GM19452 (cell line): ENCODE data around the gene FRMD3.

Experiments
- ATAC-seq: cut with Tn5 transposase; IDR thresholded peaks from one replicate; pipeline ENCODE4 v1.9.1; 2021; ENCODE audit not compliant: unreplicated experiment

FRMD3 gene

GRCh38 chr9:83290692-83291091 is 247.5 kb downstream of the FRMD3 start:
- ATAC-seq, result no peak

- no peak for ATAC-seq
Observed at GRCh38 chr9:83287021-83287420, 251.2 kb downstream of the FRMD3 start.

DNA sequence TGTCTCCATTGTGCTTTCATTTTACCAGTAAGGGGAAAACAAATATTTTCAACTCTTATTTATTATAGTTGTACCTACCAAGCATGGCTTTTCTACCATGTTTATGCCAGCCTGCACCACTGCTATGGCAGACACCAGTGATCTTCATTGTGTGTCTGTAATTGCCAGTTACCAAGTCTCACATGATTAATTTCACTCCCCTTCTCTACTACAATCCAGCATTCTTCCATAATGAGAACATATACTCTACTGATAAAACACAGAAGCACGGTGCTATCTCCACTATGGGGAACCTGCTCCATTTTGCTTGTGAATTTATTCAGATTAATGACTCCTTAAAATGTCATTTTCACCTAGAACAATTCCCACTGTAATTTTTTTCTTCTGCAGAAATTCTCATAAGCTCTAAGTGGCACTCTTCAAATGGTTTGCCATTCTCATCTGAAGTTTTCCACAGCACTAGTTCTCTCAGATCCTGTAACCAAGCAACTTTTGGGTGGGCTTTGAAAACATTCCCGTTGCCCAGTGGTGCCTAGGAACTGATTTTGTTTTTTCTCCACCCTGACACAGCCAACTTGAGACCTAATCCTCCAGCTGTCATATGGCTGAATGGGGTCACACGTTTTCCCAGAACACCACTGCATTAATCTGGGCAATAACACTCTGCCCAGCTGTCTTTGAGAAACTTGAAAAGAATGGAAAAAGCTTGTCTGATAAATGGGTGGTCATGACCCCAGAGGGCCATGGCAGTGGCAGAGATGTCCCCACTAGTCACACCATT is 252.6 kb downstream of the FRMD3 start:
- ATAC-seq, result no peak

DNA sequence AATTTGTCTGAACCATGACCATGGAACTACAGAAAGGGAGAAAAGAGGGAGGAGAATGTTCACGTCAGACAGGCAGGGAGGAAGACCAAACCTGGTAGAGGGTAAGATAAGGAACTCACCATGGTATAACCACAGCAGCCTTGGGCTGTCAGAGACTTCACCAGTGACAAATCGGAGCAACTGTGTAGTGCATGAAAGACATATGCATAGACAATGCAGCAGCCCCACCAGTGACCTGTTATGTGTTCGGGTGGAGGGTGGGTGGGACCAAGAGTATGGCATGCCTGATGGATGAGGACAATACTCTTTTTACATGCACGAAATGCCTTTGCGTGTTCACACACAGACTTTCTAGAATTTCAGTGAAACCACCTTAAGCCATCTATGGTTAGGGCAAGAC is 253.5 kb downstream of the FRMD3 start:
- ATAC-seq, result no peak

- no peak for ATAC-seq
Observed at GRCh38 chr9:83283528-83283927, 254.7 kb downstream of the FRMD3 start.

DNA sequence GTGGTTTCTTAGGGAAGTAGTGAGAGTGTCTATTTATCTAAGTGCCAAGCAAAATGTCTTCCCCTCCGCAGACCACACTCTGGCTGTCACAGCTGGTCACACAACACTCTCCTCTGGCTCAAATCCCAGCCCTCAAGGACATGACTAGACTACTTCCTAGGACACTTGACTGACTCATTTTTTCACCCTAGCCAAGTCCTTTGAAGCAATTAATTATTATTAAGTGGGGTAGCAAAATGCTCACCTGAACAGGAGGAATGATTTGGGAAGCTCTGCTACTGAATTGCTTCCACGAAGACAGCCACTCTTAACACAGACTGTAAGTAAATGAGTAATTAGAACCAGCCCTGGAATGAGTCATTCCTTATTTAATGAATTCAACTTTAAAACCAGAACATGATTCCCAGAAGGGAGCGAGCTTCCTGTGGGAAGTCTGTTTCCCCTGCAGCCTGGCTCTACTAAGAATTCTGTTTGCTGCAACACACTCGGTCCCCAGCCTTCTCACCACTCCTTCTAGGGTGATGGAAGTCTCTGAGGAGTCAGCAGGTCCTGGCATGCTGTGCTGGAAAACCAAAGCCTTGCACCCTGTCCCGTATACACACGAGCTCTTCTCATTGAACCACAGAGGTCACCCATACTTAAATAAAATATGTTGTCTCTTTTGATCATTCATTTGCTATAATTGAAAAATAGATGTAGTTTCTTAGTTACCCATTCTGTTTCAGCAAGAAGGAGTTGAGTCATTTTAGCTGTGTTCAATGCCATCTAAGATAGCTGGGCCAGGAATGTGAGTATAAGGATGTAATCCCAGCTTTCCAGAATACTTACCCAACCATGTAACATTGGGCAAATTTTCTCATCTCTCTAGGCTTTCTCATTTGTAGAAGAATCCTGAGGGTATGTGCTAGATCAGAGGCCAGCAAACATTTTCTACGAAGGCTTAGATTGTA is 256.6 kb downstream of the FRMD3 start:
- ATAC-seq, result peak; percentile 57

GRCh38 chr9:83280790-83281189 is 257.4 kb downstream of the FRMD3 start:
- no peak for ATAC-seq

GRCh38 chr9:83280268-83280667 is 257.9 kb downstream of the FRMD3 start:
- ATAC-seq, result no peak

- ATAC-seq, result no peak
Observed at GRCh38 chr9:83274787-83275186, 263.4 kb downstream of the FRMD3 start.

DNA sequence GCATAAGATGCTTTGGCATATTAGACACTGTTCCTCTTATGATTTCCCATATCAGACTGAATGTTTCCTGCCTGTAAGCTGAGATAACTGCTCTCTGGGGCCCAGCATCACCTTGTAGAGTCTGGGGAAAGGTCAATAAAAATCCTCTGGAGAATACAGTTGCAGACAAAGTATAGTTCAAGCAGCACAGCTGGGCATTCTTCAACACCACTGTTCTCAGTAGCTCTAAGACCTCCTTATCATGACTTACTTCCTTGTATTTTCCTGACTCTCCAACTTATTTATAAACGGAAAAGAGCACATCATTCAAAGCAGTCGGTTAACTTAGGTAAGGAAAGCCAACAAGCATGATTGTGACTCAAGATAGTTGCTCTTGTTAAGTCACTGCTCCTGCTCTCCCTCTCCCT is 266.5 kb downstream of the FRMD3 start:
- no peak for ATAC-seq

- ATAC-seq, result no peak
Observed at GRCh38 chr9:83270116-83270515, 268.1 kb downstream of the FRMD3 start.

DNA sequence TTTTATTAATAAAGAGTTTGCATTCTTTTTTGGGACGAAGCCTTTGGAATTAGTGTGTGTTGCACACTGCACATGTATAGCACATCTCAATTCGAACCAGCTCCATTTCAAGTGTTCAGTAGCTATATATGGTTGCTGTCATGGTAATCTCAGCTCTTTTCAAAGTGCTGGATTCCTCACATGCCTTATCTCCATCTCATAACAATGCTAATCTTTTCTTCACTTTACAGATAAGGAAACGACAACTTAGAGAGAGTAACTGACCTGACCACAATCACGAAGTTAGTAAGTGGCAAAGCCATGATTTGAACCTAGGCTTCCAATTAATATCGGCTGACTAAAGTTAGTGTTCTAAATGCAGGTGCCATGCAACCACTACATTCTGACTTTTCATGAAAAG is 270.5 kb downstream of the FRMD3 start:
- ATAC-seq, result no peak

DNA sequence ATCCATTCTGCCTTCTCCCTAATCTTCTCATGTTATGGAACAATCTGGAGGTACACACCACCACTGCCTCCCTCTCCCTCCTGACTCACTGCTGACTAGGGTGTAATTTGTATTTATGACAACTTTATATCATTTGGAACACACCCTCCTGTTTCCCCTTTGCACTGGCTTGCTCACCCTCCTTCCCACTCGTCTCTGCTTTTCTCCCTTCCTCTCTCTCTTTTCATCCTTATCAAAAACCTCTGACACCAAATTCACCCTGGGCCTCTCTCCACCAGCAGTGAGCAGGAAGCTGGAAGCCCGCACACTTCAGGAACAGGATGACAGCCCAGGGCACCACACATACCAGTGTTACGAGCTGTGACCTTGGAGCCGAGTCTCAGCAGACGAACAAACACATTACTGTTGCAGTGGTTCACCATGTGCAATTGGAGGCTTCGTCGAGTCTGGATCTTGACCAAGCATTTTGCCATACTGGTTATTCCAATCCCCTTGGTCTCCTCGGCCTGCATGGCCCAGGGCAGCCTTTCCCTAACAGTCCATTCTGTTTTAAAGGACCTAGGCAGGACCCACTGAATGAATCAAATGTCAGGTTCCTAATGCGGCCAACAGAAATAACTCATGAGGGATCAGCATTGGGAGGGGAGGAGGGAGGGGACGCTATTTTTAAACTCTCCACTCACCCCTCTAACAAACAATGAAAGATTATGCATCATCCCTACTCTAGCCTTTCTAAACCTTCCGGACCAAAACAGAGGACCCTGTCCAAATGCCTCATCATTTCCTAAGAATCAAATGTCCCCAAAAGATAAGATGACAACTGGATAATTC is 271.3 kb downstream of the FRMD3 start:
- ATAC-seq, result no peak

DNA sequence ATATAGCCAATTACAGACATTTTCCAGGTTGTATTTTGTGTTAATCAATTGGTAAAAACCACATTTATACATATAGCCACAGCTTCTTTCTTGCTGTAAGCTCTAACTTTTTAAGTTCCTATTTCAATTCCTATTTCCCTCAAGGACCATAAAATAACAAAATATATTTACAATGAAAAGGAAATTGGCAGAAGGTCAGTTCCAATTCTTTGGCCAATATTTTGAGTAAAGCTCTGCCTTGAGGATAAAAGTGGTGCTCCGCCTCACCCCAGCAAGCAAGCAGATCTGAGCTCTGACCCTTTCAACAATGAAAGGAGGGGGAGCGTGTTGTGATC is 271.9 kb downstream of the FRMD3 start:
- no peak for ATAC-seq

GRCh38 chr9:83264315-83264714 is 273.9 kb downstream of the FRMD3 start:
- ATAC-seq, result no peak

DNA sequence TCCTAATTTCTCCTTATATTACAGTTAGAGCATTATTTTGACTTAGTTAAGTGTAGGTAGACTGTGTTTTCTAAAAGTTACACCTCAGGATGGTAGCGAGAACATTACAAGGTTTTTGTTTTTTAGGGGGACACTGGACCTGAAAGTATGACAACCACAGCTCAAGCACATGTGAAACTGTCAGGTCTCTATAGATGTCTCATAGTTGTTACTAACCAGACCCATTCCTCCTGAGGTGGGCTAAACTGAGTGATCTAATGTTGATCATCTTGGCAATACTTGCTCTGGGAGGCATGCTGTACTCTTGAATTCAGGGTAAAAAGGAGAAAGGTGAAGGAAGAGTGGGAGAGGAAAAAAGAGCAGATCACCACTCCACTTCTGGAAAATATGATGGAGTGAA is 278.6 kb downstream of the FRMD3 start:
- no peak for ATAC-seq

- ATAC-seq, result no peak
Observed at GRCh38 chr9:83257937-83258891, 280.0 kb downstream of the FRMD3 start.

GRCh38 chr9:83247732-83248131 is 290.5 kb downstream of the FRMD3 start:
- ATAC-seq, result no peak

DNA sequence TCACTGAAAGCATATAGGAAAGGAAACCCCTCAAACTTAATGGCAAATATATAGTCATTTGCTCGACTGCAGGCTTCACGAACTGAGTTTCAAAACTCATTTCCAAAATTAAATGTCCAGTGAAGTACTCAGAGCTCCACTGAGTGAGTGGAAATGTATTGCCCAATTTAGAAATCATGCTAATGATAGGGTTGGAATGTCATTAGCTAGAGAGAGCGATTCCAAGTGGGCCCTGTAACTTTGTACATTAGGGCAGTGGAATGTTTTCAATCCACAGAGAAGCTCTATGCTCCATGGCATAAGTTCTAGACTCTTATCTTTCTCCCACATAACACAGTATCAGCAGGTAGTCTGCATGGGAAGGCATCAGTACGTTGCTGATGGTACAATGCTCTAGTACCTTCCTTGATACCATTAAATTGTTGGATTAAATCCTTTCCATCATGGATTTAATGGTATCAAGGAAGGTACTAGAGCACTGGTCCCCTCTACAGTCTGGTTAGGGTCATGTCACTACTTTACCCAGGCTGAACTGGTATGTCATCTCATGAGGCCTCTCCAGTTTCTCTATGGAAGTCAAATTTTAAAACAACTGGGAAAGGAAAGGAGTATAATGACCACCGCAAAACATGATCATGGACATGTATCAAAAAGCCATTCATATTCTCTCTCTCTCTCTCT is 292.1 kb downstream of the FRMD3 start:
- no peak for ATAC-seq

DNA sequence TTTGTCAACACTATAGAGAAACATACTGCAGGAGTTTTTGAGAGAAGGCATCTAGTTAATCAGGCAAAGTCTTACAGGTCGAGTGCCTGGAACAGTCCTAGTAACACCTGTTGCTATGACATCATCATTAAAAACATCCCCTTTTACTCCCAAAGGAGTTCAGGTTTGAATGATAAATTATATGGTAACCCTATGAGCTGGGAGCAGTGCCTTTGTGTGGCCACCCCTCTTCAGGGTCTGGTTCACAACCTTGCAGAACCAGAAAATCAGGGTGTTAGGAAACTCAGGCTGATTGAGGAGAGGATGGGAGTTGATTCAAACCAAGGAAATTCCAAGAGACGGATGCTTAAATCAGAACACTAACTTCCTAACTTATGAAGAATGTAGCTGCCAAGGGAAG is 296.1 kb downstream of the FRMD3 start:
- ATAC-seq, result no peak
